Activated gamma-delta T cell treated with anti-CD3 and anti-CD28 coated beads, Interleukin-2, amount 50 U/mL, for 16 hours (primary cell): ENCODE data around the gene AGXT.

ENCODE experiments used
- DNase-seq: peaks from one replicate; pipeline ENCODE4 v3.0.0-alpha.2; 2020; ENCODE audit warnings: low read depth

The AGXT gene

DNA sequence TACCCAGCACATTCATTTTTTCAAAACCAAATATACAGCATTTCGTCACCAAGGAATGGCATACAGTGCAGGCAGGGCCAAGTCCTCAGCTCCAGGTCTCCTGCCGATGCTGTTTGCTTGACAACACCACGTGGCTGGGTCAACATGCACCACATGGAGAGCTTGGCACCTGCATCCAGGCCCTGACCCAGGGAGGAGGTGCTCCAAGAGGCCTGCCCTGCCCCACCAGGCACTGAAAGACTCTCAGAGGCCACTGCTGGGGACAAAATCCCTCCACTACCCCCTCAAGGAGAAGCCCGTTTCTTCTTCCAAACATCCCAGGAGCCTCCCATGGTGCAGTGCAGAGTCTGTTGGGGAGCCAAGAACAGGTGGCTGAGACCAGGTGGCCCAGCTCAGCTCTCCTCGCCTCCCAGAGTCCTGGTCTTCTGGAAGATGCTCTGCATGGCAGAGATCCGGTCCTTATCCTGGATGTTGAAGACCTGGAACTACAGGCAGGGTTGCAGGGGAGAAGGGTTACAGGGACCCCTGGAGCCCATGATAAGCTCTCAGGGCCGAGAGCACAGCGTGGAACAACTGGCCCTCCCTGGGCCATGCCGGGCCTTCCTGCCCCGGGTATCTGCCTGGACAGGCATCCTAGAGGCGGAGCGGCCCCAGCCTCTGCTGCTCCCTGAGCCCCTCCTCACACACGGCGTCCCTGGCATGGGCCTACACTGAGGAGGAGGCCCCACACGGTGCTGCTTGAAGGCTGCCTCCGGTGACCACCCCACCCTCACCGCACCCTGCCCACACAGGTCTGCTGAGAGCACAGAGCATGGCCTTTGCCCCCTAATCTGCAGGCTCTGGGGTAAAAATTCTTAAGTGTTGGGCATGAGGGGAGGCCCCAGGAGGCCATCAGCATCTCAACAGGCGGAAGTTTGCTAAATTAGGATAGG lies 18.3 kb downstream of the AGXT start:
- DNase-seq: no peak

DNA sequence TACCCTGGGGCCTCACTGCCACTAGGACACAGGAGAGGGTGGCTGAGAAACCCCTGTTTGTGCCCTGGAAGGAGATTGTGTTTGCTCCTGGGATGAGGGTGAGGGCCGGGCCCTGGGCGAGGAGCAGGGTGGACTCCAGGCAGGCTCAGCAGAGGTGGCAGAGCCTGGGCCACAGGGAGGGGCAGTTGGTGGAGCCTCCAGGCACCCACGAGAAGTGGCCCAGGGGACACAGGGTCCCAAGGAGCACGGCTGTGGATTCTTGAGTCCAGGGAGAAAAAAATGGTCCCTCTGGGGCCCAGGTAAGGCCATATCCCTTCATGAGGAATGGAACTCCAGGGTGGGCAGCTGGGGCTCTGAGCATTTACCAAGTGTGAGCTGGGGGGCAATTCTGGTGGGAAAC lies 19.0 kb downstream of the AGXT start:
- no peak for DNase-seq

DNA sequence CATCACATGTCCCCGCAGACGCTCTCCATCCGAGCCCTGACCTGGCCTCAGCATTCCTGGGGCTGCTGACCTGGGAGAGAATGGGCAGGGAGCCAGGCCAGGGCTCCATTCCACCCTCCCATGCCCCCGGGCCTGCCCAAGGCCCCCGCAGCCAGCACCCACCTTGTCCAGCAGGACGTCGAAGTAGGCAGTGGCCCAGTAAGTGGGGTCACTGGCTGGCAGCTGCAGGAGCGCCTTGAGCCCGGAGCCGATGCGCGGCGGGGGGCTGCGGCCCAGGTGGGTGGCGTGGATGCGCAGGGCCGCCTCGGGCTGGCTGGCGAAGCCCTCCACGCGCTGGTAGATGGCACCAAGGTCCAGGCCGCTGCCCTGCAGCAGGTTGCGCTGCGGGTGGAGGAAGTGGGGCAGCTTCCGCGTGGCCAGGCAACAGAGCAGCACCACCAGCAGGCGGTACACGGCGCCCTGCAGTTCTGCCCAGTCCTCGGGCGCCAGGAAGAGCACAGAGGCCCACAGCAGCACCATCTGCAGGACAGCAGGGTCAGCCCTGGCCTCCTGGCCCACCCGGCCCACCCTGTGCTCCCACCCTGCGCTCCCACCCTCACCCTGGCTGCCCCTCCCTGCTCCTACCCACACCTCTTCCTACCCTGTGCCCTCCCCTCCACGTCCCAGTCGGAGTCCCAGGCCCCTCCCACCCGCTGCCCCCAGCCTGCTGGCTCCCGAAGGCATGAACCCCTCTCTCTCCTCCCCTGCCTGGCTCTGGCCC lies 19.7 kb downstream of the AGXT start:
- DNase-seq: no peak

DNA sequence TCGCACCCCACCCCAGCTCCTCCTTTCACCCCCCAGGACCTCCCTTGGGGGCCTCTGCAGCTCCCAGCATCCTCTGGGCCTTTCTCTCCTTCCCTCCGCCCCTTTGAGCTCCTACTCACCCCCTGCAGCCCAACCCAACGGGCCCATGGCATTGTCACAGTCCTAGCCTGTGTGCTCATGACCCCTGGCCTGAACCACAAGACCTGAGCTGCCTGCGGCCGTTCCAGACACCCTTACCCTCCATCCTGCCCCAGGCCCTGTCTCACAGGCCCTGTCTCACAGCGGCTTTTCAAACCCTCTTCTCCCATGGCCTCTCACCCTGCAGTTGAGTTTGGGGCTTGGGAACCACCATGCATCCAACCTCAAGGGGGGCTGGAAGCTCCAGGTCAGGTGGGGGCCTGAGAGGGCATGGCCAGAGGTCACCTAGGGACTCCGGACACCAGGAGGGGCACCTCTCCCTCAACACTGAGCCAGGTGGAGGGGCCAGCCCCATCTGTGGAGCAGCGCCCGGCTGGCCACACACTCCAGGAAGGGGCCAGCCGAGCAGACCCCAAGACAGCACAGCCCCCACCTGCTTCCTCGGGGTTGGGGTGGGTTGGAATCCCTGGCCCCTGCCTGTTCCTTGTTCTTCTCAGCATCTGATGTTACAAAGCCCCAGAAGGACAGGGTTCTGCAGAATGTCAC lies 20.4 kb downstream of the AGXT start:
- DNase-seq: no peak

DNA sequence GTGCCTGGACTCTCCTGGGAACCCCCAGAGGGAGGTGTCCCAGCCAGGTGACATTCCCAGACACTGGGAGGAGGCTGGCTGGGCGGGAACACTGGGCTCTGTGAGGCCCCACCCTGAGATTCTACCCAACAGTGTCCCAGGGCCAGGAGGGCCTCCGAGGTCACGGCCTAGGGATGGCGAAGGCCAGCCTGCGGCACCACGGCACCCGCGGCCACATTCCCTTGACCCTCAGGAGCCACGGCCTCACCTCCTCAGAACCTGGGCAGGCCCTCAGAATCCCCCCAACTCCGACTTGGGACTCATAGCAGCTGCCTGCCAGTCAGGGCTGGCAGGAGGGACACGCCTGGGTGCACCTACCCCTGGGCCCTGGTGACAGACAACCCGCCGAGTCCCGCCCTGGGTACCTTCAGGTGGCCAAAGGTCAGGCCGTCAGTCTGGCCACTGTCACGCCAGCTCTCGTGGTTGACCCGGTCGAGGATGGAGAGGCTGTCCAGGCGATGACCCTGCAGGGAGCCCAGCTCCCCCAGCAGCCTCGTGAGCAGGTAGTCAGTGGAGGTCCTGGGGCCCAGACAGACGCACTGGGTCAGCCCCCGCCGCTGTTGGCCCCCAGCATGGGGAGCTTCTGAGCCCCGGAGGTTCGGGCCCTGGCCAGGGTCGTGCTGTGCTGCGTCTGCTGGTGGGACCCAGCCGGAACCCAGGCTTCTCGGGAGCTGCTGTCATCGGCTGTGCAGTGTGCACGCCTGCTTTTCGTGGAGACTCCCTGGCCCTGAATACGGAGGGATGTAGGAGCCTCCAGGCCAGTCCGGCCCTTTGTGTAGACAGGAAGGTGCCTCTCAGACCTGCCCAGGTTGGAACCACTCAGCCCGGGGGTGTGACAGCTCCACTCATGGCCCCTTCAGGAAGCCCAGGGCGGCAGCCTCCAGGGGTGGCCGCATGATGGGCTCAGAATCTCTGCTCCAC lies 21.3 kb downstream of the AGXT start:
- DNase-seq: no peak

DNA sequence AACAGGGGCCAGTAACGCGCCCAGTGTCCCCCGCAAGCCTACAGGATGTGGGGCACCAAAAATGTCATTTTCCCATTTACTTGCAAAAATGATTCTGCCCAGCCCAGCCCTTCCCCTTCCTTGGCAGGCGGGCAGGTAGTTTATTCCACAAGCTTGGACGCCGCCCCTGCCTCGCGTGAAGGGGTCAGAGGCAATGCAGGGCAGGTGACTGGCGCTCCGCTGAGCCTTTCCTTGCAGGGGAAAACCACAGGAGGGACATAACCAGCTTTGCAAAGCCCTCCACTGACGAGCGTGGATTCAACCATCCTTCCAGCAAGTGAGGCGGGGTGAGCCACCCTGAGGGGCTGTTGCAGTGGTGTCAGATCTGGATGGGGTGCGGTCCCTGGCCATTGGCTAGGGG lies 22.1 kb downstream of the AGXT start:
- no peak for DNase-seq

DNA sequence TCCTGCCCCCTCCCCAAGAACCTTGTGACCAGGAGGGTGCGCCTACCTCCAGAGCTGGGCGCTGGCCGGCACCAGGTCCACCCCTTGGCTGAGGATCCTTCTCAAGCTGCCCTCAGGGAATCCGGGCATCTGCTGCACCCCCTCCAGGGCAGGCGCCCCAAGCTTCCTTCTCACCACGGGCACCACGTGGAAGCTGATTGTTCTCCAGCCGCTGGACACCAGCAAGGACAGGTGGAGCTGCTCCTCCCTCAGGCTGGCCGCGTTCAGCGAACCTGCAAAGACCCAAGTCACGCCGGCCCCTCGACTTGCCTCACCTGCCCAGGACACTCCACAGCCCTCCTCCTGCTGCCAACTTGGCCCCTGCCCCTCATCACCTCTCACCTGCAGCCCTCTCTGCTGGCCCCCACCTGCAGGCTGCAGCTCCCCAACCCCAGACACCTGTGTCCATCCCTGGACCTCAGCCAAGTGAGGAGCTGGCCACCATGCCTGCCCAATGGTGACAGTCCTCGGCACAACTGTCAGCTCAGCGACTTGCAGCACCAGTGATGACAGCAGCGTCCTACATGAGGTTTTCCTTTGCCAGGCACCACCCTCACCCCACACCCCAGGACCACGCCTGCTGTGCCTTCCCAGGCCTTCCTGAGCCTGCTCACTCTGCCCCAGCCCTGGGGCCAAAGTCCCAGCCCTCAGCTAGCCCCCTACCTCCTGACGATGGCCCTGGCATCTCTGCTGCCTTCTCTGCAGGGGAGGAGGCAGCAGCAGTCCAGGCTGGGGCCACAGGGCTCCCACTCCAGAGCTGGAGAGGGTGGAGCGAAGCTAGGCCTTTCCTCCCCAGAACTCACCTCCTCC lies 23.1 kb downstream of the AGXT start:
- no peak for DNase-seq

DNA sequence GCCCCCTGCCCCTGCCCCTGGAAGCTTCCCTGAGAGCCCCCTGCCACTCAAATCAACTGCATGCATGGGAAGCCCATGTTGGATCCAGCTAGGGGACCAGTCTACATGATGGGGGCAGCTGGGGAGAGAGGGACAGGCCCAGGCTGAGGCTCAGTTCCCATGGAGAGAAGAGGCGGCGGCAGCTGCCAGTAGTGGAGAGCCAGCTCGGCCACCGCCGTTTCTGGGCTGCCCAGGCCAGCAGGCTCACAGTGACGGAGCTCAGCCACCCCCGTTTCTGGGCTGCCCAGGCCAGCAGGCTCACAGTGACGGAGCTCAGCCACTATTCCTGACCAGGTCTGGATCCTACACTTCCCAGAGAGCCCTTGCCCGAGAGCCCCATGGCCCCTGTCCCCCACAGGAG lies 23.7 kb downstream of the AGXT start:
- no peak for DNase-seq

DNA sequence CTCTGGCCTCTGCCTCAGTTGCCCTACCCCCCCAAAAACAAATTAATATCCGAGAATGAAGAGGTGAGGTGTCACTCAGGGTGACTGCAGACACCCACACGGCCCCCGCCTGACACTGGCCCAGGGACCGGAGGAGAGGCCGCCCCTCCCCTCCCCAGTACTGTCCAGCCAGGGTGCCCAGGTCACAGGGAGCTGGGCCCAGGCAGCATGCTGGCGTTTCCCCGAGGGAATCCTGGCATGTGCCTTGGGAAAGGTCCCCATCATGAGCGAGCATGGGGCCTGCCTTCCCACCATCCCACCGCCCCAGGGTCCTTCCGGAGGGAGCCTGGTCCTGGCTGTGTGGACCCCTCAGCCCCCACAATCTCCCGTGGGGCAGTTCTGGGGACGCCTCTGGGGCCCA lies 24.3 kb downstream of the AGXT start:
- DNase-seq: no peak

DNA sequence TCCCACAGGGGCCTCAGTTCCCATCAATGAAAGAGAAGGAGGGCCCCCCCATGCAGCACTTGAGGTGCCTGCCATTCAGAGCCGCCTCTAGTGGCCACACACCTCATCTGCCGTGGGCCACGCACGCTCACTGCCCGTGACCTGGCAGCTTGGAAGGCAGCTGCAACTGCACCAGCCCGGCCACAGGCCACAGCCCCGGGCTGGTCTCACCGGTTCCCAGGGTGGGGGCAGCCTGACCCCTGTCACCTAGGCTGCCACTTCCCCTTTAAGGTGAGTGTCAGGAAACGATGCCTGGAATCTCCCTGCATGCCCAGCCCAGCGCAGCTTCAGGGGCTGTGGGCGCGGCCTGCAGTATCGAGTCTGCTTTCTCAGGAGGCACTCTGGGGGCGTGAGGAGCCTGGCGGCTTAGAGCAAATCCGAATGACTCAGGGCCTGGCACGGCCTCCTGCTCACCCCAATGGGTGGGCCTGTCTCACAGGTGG lies 24.8 kb downstream of the AGXT start:
- DNase-seq: no peak

DNA sequence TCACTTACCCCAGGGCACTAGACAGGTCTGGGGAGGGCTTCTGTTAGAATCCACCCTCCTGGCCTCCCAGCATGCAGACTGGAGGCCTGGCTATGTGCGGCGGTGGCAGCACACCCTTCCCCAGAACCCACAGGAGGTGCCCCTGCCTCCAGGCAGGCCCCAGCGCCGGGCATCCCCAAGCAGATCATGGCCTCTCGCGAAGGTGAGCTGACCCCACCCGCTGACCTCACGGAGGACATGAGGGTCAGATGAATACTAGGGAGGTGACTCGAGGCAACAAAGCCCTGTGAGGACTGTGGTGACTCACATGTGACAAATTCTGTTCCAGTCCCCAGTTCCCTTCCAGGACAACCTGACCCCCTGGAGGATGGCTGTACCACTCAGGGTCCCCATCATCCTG lies 25.4 kb downstream of the AGXT start:
- DNase-seq: no peak

DNA sequence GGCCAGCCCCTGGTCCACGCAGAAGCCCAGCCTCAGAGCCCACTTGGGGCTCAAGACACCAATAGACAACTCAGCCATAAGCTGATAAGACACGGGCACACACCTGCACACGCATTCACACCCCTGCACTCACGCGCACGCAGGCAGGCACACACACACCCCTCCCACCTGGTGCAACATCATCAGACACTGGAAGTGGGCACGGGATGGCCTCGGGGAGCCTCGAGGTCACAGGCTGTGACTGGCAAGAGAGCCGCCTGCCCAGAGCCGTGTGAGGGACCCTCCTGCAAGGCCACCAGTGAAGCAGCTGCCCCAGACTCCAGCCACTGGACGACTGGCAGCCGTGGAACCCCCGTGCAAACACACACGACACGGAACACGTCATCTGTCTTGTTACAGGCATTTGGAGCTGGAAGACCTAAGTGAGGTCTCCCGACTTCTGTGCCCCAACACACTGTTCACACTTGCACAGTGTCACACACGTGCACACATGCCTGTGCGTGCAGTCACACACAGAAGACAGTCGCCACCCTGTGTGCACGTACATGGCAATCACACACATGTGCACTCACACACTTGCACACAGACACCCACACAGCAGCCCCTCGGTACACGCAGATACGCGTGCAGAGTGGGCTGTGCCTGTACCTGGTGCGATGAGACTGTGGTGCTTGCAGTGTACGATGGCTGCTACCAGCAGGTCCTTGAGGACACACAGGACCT lies 26.4 kb downstream of the AGXT start:
- DNase-seq: no peak

DNA sequence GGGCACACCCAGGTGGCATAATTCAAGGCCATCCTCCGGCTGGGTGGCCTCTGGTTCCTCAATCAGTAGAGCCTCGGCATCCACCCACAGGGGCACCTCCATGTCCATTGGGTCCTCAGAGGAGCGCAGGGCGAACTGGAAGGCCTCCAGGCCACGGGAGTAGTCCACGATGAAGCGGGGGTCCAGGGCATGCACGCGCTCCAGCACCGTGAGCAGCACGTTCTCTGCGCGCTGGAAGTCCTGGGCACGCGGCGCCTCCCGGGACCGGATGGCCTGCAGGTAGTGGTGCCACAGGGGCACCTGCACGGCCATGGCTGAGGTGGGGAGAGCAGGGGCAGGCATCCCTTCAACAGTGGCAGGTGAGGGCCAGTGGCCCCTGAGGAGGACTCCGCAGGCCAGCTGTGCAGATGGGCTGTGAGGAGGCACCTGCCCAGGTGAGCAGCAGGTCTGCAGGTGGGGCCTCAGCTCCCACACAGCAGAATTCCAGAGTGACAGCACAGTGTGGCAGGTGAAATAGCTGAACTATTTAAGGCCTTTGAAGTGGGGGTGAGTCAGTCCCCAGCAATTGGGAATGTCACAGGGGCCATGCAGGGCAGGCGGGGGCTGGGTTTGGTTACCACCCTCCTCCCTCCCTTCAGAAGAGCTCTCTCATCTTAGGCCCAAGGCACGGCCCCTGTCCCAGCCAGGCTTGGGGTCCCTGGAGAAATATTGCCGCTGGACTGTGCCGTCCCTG lies 27.2 kb downstream of the AGXT start, which contains the start of gene MAB21L4:
TSS of gene MAB21L4 (minus strand) at position 501 of the 733 bp plus-strand sequence. CDS start at position 342, 159 bp downstream.
- DNase-seq: no peak

DNA sequence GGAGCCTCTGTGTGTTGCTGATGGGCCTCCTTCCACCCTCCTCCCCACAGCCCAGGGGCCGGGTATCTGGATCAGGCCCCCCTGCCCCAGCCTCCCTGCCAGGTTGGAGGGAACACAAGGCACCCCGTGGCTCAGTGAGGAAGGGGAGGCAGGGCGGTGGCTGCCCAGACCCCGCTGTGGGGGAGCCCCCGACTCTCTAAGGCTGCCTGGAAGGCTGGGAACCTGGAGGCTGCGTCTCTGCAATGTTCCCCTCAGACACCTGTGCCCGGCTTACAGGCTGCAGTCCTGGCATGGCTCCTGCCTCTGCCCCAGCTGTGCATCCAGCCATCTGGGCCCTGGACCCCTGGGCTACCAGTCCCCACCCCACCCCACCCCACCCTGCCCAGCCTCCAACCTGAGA lies 27.8 kb downstream of the AGXT start:
- DNase-seq: no peak

DNA sequence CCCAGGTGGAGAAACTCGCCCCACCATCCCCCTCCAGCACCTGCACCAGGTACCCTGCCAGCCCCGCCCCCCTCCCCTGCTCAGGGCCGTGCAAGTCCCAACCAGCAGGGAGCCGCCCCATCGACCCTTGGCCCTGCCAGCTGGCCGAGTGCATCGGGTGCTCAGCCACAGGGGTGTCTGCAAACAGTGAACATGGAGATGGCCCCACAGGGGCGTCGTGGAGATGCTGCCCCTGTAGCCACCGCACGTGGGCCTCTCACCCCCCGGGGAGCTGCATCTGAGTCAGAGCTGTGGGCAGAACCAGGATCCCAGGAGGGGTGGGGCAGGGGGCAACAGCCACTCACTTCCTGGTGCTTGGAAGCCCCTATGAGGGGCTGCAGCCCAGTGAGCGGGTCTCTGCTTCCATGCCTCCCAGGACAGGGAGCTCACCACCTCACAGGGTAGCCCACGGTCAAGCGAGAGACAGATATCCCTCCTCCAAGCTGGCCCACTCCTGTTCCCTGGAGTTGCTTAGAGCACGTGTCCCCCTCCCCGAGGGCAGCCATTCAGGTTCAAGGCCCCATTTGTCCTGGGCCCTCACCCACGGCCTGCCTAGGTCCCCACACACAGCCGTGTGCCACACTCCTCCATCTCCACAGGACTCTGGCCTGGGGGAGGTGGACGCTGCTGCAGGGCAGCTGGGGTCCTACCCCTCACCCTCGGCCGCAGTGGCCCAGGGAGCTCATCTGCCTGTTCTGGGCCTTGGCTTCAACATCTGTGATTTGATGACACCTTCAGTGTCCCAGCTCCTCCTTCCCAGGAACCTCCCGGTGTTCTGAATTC lies 28.5 kb downstream of the AGXT start:
- DNase-seq: no peak

DNA sequence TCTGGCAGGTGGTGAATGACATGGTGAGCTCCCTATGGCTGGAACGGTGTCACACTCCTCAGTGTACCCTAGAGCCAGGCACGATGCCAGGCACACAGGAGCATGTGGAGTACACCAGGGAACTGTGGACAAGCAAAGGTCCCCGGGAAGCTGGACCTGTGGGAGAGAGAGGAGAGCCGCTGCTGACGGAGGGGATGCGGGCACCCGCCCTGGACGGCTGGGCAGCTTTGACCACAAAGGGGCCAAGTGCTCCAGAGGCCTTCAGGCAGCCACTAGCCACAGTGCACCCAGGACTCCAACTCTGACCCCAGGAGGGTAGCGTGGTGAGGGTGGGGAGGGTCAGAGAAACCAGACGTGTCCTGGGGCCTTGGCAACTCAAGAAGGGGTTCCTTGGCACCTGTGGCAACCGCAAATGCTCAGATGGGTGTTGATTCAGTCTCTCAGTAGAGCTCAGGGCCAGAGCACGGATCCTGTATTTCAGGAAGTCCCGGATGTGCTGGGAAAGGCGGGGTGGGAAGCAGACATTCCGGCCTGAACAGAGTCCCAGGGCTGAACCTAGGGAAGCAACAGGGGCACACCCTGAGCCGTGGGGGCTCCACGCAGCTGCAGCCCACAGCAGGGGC lies 29.6 kb downstream of the AGXT start:
- DNase-seq: no peak

DNA sequence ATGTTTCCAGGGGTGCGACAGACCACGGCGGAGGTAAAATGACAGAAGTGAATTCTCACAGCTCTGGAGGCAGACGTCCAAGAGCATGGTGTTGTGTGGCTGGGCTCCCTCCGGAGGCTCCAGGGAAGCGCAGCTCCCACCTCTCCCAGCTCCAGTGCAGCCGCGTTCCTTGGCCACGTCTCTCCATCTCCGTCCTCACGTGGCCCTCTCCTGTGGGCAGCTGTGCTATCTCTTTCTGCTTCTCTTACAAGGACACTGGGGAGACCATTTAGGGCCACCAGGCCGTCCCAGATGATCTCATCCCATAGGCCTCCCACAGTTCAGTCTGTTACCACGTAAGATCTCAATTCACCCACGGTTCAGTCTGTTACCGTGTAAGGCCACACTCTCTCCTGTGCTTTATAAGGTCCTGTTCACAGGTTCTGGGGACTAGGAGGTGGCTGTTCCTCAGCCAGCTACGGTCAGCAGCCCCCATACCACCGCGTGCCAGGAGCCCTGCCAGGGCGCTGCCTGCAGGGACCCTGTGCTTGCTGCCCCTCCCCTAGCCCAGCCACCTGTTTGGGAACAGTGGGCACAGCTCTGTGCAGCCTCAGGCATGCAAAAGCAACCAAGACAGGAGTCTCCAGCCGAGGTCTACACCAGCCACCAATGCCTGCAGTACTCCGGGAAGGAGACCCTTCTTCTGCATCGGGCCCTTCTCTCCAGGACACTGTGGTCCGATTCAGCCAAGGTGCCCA lies 30.3 kb downstream of the AGXT start:
- no peak for DNase-seq
